ENCODE measurements around the gene GEMIN4.

Gene GEMIN4

DNA sequence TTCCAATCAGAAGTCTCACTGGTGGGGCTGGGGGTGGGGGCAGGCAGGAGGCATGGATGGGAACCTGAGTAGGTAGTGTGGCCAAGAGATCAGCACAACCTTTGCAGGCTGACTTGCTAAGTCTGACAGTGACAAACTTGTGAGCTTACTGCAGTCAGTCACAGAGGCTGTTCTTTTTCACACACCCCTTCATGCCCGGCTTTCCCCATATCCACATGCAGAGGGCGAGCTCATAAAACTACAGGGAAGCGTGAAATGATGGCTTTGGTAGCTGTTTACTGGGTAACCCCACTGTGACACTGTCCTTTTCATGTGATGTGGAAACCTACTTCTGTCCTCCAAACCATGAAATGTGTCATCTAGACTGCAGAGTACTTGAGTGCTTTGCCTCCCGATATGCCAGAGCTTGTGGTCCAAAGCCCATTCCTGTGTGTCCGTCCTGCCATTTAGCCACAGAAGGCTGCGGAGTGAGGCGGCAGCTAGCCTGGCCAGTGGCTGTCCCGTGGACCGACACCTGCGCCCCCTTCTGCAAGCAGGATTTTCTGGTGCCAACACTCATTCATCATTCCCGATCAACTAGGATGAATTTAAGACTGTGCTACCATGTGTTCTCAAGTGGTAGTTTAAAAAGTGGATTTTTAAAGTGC, 9.8 kb downstream of the GEMIN4 start:
- no peak for DNase-seq (ENCODE audit: low read depth in 2 of 2)

GRCh38 chr17:740240-741017, 11.6 kb downstream of the GEMIN4 start:
- no peak for DNase-seq (ENCODE audit: low read depth in 2 of 2)

GRCh38 chr17:737561-738113, 14.4 kb downstream of the GEMIN4 start:
- DNase-seq (ENCODE audit: low read depth in 2 of 2): no peak

GRCh38 chr17:733743-734142, 18.3 kb downstream of the GEMIN4 start:
- no peak for DNase-seq (ENCODE audit: low read depth in 2 of 2)

DNA sequence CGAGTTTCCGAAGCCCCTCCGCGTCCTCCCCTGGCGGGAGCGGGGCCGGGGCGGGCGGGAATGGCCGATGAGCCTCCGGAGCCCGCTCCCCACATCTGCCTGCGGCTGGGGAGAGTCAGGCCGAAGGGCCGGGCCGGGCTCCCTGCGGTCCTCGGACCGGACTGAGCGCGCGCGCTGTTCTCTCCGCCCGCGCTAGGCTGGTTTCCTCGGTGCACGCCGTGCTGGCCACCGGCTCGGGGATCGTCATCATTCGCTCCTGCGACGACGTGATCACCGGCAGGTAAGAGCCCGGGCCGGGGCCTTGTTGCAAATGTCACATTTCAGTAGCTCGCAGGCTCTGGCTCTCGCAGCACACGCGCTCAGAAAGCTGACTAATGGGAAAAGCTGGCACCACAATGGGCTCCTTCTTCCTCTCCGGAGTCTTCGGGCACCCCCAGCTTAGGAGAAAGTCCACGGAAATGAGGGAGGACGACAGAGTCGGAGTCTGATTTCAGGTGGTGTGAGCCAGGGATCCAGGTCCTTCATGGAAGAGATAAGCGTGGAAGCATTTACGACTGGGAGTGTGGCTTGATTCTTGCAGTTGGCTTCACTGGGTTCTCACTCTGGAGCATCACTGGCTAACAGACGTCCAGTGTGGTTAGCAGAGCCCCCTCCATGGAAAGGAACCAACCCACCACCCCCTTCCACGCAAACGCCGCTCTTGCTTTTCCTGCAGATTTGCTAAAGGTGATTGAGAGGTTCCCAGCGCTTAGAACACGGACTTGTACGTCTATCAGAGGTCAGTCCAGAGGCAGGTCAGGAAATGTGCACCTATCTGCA, 19.0 kb downstream of the GEMIN4 start:
- DNase-seq (ENCODE audit: low read depth in 2 of 2): peak; percentile 20 to 36

GRCh38 chr17:732067-732901, 19.8 kb downstream of the GEMIN4 start, which contains the start of gene TLCD3A:
Gene TLCD3A, plus strand, starts transcription at chr17:732596. Its CDS starts 52 bp downstream, at chr17:732648.
- peak; percentile 25 to 54 for DNase-seq (ENCODE audit: low read depth in 2 of 2)

DNA sequence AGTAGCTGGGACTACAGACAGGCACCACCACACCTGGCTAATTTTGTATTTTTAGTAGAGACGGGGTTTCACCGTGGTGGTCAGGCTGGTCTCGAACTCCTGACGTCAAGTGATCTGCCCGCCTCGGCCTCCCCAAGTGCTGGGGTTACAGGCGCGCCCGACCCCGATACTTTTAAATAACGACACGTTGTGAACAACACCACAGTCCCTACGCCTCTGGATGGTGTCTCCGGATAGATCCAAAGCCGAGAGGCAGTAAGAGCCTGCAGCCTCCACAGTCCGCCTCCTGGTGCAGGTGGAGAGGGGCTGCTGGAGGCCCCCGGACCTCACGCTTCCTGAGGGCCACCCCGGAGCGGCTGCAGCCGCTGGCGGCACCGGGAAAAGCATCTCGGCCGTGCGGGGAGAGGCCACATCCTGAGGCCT, 20.4 kb downstream of the GEMIN4 start:
- no peak for DNase-seq (ENCODE audit: low read depth in 2 of 2)

DNA sequence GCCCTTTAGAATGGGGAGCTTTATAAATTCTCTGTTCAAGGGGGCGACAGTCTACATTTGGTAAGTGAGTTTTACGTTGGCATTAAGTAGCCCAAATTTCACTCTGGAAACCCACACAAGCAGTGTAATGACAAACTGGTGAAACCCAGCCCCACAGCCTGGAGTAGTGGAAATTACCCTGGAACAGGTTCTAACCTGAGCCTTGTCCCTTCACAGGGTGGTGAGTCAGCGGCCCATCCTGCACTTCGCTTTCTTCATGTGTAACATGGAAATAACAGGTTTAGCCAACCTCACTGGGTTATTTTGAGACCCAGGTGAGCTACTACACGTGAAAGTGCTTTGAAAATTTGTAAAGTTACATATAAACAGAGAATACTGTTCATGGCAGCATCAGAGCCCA, 23.2 kb downstream of the GEMIN4 start:
- DNase-seq (ENCODE audit: low read depth in 2 of 2): no peak

GRCh38 chr17:726271-726919, 25.7 kb downstream of the GEMIN4 start:
- no peak for DNase-seq (ENCODE audit: low read depth in 2 of 2)

DNA sequence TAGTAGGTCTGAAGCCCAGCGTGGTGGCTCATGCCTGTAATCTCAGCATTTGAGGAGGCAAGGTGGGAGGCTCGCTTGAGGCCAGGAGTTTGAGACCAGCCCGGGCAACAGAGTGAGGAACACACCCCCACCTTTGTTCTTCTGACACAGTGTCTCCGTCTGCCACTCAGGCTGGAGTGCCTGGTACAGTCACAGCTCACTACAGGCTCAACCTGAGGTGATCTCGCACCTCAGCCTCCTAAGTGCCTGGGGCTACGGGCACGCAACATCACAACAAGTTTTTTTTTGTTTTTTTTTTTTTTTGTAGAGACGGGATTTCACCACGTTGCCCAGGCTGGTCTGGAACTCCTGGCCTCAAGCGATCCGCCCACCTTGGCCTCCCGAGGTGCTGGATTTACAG, 26.3 kb downstream of the GEMIN4 start:
- no peak for DNase-seq (ENCODE audit: low read depth in 2 of 2)

DNA sequence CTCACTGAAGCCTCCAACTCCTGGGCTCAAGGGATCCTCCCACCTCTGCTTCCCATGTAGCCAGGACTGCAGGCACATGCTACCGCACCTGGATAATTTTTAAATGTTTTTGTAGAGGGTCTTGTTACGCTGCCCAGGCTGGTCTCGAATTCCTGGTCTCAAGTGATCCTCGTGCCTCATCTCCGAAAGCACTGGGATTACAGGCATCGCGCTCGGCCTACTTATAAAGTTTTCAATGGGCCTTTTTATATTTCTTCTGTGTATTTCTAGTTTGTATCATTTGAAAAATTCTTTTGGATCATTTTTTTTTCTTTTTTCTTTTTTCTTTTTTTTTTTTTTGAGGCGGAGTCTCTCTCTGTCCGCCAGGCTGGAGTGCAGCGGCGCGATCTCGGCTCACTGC, 27.0 kb downstream of the GEMIN4 start:
- no peak for DNase-seq (ENCODE audit: low read depth in 2 of 2)

GRCh38 chr17:721540-721937, 30.5 kb downstream of the GEMIN4 start:
- no peak for DNase-seq (ENCODE audit: low read depth in 2 of 2)

DNA sequence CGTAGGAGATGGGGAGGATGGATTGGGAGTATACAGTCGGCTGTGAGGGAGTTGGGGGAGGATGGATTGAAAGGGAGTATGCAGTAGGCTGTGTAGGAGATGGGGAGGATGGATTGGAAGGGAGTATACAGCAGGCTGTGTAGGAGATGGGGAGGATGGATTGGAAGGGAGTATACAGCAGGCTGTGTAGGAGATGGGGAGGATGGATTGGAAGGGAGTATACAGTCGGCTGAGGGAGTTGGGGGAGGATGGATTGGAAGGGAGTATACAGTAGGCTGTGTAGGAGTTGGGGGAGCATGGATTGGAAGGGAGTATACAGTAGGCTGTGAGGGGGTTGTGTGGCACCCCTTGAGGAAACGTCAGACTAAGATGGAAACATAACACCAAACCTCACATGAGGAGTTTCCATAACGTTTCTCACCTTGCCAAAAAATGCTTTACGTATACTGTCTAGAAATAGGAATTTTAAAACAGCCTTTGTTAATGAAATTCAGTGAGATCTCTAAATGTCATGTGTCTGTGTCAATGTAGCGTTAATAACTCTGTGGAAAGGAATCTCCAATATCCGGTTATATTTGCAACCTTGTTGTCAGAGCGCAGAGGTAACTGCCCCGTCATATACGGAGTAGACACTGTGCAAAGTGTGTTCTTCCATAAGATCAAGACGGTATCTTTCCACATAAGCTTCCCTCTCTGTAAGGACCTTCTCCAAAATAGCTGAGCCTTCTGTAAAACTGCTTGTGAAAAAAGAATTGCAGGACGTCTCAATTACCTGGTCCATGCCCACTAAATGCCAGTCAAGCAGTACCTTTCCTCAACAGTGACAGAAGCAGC, 31.1 kb downstream of the GEMIN4 start:
- no peak for DNase-seq (ENCODE audit: low read depth in 2 of 2)

GRCh38 chr17:718075-718474, 34.0 kb downstream of the GEMIN4 start:
- no peak for DNase-seq (ENCODE audit: low read depth in 2 of 2)

DNA sequence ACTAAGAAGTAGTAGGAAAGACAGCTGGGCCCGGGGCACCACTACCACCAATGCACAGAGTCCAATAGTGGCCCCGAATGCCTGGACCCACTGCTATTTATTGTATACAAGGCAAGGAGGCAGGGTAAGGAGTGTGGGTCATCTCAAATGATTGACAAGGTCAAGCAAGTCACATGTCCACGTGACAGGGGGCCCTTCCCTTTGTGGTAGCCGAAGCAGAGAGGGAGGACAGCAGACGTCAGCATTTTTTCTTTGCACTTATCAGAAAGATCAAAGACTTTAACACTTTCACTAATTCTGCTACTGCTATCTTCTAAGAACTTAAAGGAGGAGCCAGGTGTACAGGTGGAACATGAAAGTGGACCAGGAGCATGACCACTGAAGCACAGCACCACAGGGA, 43.9 kb downstream of the GEMIN4 start:
- no peak for DNase-seq (ENCODE audit: low read depth in 2 of 2)

- no peak for DNase-seq (ENCODE audit: low read depth in 2 of 2)
Measured at GRCh38 chr17:705863-706262, 46.2 kb downstream of the GEMIN4 start.

- no peak for DNase-seq (ENCODE audit: low read depth in 2 of 2)
Measured at GRCh38 chr17:705011-705410, 47.1 kb downstream of the GEMIN4 start.

GRCh38 chr17:704111-704864, 47.8 kb downstream of the GEMIN4 start:
- DNase-seq (ENCODE audit: low read depth in 2 of 2): no peak
